ENCODE data around the gene NUP35.

NUP35 gene

DNA sequence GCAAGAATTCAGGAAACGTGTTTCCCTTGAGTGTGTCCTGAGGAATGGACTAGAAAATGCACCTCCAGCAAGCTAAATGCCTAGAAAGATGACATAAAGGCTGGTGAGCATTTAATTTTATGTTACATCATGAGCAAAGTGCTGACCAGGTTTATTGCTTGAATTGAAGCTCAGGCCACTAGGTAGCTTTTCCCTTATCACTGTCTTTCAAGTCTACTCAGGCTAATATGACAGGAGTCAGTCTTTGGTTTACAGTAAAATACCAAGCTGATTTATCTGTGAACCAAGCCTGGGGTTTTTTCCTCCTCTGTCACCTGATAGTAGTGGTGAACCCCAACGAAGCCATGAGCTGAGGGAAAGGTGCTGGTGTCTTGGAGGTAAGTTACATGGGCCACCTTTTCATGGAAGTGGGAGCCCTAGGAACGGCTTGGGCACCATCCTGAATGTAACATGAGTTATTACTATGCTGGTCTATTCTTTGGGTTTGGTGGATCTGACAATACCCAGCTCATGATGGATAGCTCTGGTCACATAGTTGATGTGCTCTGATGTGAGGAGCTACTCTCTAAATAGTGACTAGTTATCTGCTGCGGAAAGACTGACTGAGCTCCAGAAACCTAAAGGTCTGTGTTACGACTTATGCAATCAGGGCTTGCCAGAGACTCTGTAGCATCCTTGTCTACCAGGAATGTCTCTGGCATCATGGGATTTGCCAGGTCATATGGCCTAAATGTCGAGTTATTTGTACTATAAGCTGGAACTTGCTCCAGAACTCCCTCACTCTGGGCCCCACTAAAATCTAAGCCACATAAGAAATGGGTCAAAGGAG, 39.8 kb downstream of the NUP35 start:
- TF ChIP-seq, protein P1, sequence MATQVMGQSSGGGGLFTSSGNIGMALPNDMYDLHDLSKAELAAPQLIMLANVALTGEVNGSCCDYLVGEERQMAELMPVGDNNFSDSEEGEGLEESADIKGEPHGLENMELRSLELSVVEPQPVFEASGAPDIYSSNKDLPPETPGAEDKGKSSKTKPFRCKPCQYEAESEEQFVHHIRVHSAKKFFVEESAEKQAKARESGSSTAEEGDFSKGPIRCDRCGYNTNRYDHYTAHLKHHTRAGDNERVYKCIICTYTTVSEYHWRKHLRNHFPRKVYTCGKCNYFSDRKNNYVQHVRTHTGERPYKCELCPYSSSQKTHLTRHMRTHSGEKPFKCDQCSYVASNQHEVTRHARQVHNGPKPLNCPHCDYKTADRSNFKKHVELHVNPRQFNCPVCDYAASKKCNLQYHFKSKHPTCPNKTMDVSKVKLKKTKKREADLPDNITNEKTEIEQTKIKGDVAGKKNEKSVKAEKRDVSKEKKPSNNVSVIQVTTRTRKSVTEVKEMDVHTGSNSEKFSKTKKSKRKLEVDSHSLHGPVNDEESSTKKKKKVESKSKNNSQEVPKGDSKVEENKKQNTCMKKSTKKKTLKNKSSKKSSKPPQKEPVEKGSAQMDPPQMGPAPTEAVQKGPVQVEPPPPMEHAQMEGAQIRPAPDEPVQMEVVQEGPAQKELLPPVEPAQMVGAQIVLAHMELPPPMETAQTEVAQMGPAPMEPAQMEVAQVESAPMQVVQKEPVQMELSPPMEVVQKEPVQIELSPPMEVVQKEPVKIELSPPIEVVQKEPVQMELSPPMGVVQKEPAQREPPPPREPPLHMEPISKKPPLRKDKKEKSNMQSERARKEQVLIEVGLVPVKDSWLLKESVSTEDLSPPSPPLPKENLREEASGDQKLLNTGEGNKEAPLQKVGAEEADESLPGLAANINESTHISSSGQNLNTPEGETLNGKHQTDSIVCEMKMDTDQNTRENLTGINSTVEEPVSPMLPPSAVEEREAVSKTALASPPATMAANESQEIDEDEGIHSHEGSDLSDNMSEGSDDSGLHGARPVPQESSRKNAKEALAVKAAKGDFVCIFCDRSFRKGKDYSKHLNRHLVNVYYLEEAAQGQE (IDR thresholded peaks at IDR 0.05; ENCODE audit: insufficient read depth in 1 of 2, low read depth in 2 of 2, low read length in 2 of 2): no peak
- TF ChIP-seq SIN3A (IDR thresholded peaks at IDR 0.05; ENCODE audit: borderline replicate concordance, insufficient read depth, low read length) (no peak), POLR2AphosphoS5 (IDR thresholded peaks at IDR 0.05; ENCODE audit: low read depth, low read length) (no peak), TAF1 (IDR thresholded peaks at IDR 0.05; ENCODE audit: borderline replicate concordance, insufficient read depth, low read length) (no peak), FOXP2 (optimal IDR thresholded peaks at IDR 0.05; ENCODE audit: borderline replicate concordance, extremely low read depth, extremely low read length, insufficient read depth) (no peak)

DNA sequence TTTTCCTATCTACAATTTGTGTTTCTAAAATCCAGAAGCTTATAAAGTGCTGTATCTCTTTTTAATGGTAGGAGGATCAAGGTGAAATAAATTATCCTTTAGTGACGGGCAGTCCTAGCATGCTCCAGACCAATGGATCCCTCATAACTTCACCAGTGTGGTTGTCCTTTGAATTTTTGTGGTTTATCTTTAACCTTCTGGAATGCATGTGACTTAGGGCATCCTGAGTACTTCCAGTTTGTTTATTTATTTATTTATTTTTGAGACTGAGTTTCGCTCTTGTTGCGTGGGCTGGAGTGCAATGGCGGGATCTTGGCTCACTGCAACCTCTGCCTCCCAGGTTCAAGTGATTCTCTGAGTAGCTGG, 40.4 kb downstream of the NUP35 start:
- TF ChIP-seq TAF1 (IDR thresholded peaks at IDR 0.05; ENCODE audit: borderline replicate concordance, insufficient read depth, low read length): no peak
- TF ChIP-seq POLR2AphosphoS5 (IDR thresholded peaks at IDR 0.05; ENCODE audit: low read depth, low read length): no peak
- TF ChIP-seq, protein P1 (IDR thresholded peaks at IDR 0.05; ENCODE audit: insufficient read depth in 1 of 2, low read depth in 2 of 2, low read length in 2 of 2): no peak
- TF ChIP-seq FOXP2 (optimal IDR thresholded peaks at IDR 0.05; ENCODE audit: borderline replicate concordance, extremely low read depth, extremely low read length, insufficient read depth): no peak
- no peak for TF ChIP-seq SIN3A (IDR thresholded peaks at IDR 0.05; ENCODE audit: borderline replicate concordance, insufficient read depth, low read length)

DNA sequence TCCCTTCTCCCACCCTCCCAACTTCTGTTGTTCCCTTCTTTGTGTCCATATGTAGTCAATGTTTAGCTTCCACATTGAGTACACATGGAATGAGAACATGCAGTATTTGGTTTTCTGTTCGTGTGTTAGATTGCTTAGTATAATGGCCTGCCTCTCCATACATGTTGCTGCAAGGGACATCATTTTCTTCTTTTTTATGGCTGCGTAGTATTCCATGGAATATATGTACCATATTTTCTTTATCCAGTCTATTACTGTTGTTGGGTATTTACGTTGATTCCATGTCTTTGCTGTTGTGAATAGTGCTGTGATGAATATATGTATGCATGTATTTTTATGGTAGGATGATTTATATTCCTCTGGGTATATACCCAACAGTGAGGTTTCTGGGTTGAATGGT, 42.0 kb downstream of the NUP35 start:
- TF ChIP-seq, protein P1 (IDR thresholded peaks at IDR 0.05; ENCODE audit: insufficient read depth in 1 of 2, low read depth in 2 of 2, low read length in 2 of 2): no peak
- TF ChIP-seq SIN3A (IDR thresholded peaks at IDR 0.05; ENCODE audit: borderline replicate concordance, insufficient read depth, low read length): no peak
- no peak for TF ChIP-seq TAF1 (IDR thresholded peaks at IDR 0.05; ENCODE audit: borderline replicate concordance, insufficient read depth, low read length)
- TF ChIP-seq FOXP2 (optimal IDR thresholded peaks at IDR 0.05; ENCODE audit: borderline replicate concordance, extremely low read depth, extremely low read length, insufficient read depth): no peak
- no peak for TF ChIP-seq POLR2AphosphoS5 (IDR thresholded peaks at IDR 0.05; ENCODE audit: low read depth, low read length)

DNA sequence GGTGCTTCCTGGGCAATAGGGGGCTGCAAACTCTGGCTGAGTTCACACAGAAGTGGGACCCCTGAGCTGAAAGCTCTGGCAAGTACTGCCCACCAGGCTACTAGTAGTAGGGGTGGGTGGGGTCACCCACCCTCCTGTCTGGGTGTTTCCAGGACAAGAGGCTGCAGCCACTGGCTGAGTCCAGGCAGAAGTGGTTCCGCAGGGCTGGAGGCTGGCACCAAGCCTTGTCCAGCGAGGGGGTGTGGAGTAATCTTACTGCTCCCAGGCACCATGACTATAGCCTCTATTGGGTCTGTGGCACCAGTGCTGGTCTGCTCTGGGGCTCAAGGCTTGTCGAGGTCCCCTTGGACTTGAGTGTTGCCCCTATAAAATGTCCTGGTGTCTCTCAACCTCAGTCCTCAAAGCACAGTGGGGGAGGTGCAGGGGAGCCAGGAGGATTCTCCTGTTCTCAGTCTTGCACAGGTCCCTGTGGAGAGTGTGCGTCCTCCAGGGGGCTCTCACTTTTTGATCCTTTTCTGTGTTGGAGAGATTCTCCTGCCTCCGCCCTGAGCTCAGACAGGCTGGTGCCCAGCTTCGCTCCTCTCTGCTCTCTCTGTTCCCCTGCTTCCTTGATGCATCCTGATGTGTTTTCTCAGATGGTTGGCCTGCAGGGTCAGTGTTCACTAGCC, 48.1 kb downstream of the NUP35 start:
- no peak for TF ChIP-seq FOXP2 (optimal IDR thresholded peaks at IDR 0.05; ENCODE audit: borderline replicate concordance, extremely low read depth, extremely low read length, insufficient read depth)
- TF ChIP-seq SIN3A (IDR thresholded peaks at IDR 0.05; ENCODE audit: borderline replicate concordance, insufficient read depth, low read length): no peak
- TF ChIP-seq, protein P1 (IDR thresholded peaks at IDR 0.05; ENCODE audit: insufficient read depth in 1 of 2, low read depth in 2 of 2, low read length in 2 of 2): no peak
